H1 (cell line): Measurements from ENCODE around the gene DEXI. TPM values are rescaled to one million over a fixed set of nuclear protein-coding genes. Genes with fewer than 3 reads are reported as not detected.

Experiments used
- CTCF ChIA-PET: fragments of 300-600 bp; sonication (Branson Sonifier 250); formaldehyde crosslinking; loops from one replicate; lab custom pipeline; 2021; ENCODE audit not compliant: partially characterized antibody; lab: Charles Lee
- POLR2A ChIA-PET: fragments of 300-600 bp; sonication (Branson Sonifier 250); formaldehyde crosslinking; loops from one replicate; lab custom pipeline; 2021; ENCODE audit warnings: inconsistent platforms; ENCODE audit not compliant: partially characterized antibody; lab: Charles Lee
- DNase-seq, 2 experiments: peaks; one replicate each; pipeline versions ENCODE4 v3.0.0 to v3.0.0-alpha.2; 2010 to 2022; ENCODE audit warnings: low spot score in 2 of 2, low read depth in 1 of 2, mixed read lengths in 1 of 2
- FAIRE-seq: peaks from 2 replicates; lab custom pipeline; 2011; peaks lifted over from hg19 to GRCh38; lab: Jason Lieb, UNC
- H2AFZ ChIP-seq: 2 replicates; pipeline ENCODE4 v1.8.1; 2012; ENCODE audit warnings: low read length, inconsistent platforms
- H2AK5ac ChIP-seq: 2 replicates; pipeline ENCODE4 v1.6.1; 2013; ENCODE audit warnings: low read depth, low read length
- H2BK120ac ChIP-seq: replicated peaks from 2 replicates; pipeline ENCODE3; 2013; ENCODE audit warnings: low read depth, low read length, inconsistent platforms
- H2BK12ac ChIP-seq: 2 replicates; pipeline ENCODE4 v1.6.1; 2013; ENCODE audit warnings: low read depth, low read length
- H2BK15ac ChIP-seq: 2 replicates; pipeline ENCODE4 v1.6.1; 2013; ENCODE audit warnings: low read length
- H2BK20ac ChIP-seq: 2 replicates; pipeline ENCODE4 v1.6.1; 2013; ENCODE audit warnings: low read length
- H2BK5ac ChIP-seq: 2 replicates; pipeline ENCODE4 v1.6.1; 2013; ENCODE audit warnings: low read depth, low read length
- H3K14ac ChIP-seq: 2 replicates; pipeline ENCODE4 v1.6.1; 2013; ENCODE audit warnings: inconsistent platforms; ENCODE audit not compliant: insufficient read length
- H3K18ac ChIP-seq: 2 replicates; pipeline ENCODE4 v1.6.1; 2013; ENCODE audit warnings: low read length; ENCODE audit errors: extremely low read depth
- H3K23ac ChIP-seq: 2 replicates; pipeline ENCODE4 v1.6.1; 2013; ENCODE audit warnings: inconsistent platforms; ENCODE audit not compliant: insufficient read length
- H3K23me2 ChIP-seq: 2 replicates; pipeline ENCODE4 v1.6.1; 2013; ENCODE audit warnings: low read depth, low read length
- H3K27ac ChIP-seq: 2 replicates; pipeline ENCODE4 v1.6.1; 2011; ENCODE audit warnings: low read depth, low read length, inconsistent platforms
- H3K27me3 ChIP-seq, 4 experiments: replicated peaks in 1 of 4; 1 replicate in 1 of 4; 2 replicates in 3 of 4; pipeline versions ENCODE4 v1.6.1 to v1.8.1; 2011 to 2013; ENCODE audit warnings: low read length in 3 of 4, mild to moderate bottlenecking in 3 of 4, inconsistent platforms in 2 of 4, mixed read lengths in 2 of 4, moderate library complexity in 1 of 4; ENCODE audit not compliant: control insufficient read depth in 3 of 4, insufficient read depth in 3 of 4; ENCODE audit errors: extremely low read depth in 1 of 4
- H3K36me3 ChIP-seq, 4 experiments: 2 replicates each; pipeline versions ENCODE4 v1.6.1 to v1.8.1; 2011 to 2013; ENCODE audit warnings: mild to moderate bottlenecking in 4 of 4, low read length in 3 of 4, moderate library complexity in 2 of 4, control low read depth in 1 of 4, inconsistent platforms in 1 of 4; ENCODE audit not compliant: insufficient read depth in 4 of 4, control insufficient read depth in 2 of 4
- H3K4ac ChIP-seq: replicated peaks from 2 replicates; pipeline ENCODE3; 2013; ENCODE audit warnings: low read length, low read depth, mixed read lengths, inconsistent platforms; ENCODE audit not compliant: insufficient read length
- H3K4me1 ChIP-seq, 4 experiments: replicated peaks in 1 of 4; 1 replicate in 1 of 4; 2 replicates in 3 of 4; pipeline versions ENCODE4 v1.6.1 to v1.8.1; 2011 to 2013; ENCODE audit warnings: low read length in 3 of 4, inconsistent platforms in 2 of 4, mixed read lengths in 1 of 4; ENCODE audit not compliant: insufficient read depth in 4 of 4, control insufficient read depth in 3 of 4
- H3K4me2 ChIP-seq, 2 experiments: 2 replicates each; pipeline versions ENCODE4 v1.6.1 to v1.8.1; 2011 to 2013; ENCODE audit warnings: low read depth in 2 of 2, low read length in 2 of 2, control low read depth in 1 of 2, inconsistent platforms in 1 of 2, mild to moderate bottlenecking in 1 of 2; ENCODE audit not compliant: insufficient read depth in 1 of 2
- H3K4me3 ChIP-seq, 4 experiments: fragments of 200-600, 300-600 bp in 1 of 4; sonication (generic), shearing (Covaris generic), sonication (Bioruptor Twin) in 1 of 4; 2 replicates each; pipeline versions ENCODE4 v1.5.1 to v1.8.1; 2011 to 2016; ENCODE audit warnings: low read length in 4 of 4, low read depth in 3 of 4, control low read depth in 2 of 4, inconsistent platforms in 2 of 4, mild to moderate bottlenecking in 2 of 4, mixed read lengths in 1 of 4, moderate library complexity in 1 of 4; ENCODE audit not compliant: insufficient read depth in 2 of 4; ENCODE audit errors: extremely low read depth in 1 of 4
- H3K56ac ChIP-seq: replicated peaks from 2 replicates; pipeline ENCODE3; 2013; ENCODE audit warnings: low read depth, mild to moderate bottlenecking, mixed read lengths, low read length, inconsistent platforms; ENCODE audit not compliant: insufficient read length
- H3K79me1 ChIP-seq: 2 replicates; pipeline ENCODE4 v1.6.1; 2013; ENCODE audit warnings: low read depth, low read length, control low read depth
- H3K79me2 ChIP-seq, 2 experiments: 2 replicates each; pipeline versions ENCODE4 v1.6.1 to v1.8.1; 2012 to 2013; ENCODE audit warnings: low read length in 2 of 2, mild to moderate bottlenecking in 2 of 2, inconsistent platforms in 1 of 2; ENCODE audit not compliant: insufficient read depth in 2 of 2, control insufficient read depth in 1 of 2
- H3K9ac ChIP-seq, 4 experiments: replicated peaks in 1 of 4; 1 replicate in 1 of 4; 2 replicates in 3 of 4; pipeline versions ENCODE4 v1.6.1 to v1.8.1; 2011 to 2013; ENCODE audit warnings: low read depth in 3 of 4, low read length in 3 of 4, control low read depth in 2 of 4, mild to moderate bottlenecking in 2 of 4, moderate library complexity in 2 of 4, inconsistent platforms in 1 of 4; ENCODE audit errors: extremely low read depth in 1 of 4
- H3K9me3 ChIP-seq, 2 experiments: 2 replicates each; pipeline versions ENCODE4 v1.6.1 to v1.8.1; 2012 to 2013; ENCODE audit warnings: mild to moderate bottlenecking in 2 of 2, moderate library complexity in 2 of 2, control low read depth in 1 of 2, inconsistent platforms in 1 of 2, low read depth in 1 of 2, low read length in 1 of 2, mixed read lengths in 1 of 2; ENCODE audit not compliant: insufficient read depth in 2 of 2
- H4K20me1 ChIP-seq, 2 experiments: replicated peaks in 1 of 2; 2 replicates each; pipeline versions ENCODE3 to v1.8.1; 2011 to 2013; ENCODE audit warnings: inconsistent platforms in 2 of 2, low read length in 2 of 2, mild to moderate bottlenecking in 1 of 2; ENCODE audit not compliant: insufficient read depth in 2 of 2, control insufficient read depth in 1 of 2
- H4K5ac ChIP-seq: 2 replicates; pipeline ENCODE4 v1.6.1; 2013; ENCODE audit warnings: low read length, low read depth, mixed read lengths, inconsistent platforms; ENCODE audit not compliant: insufficient read length
- H4K8ac ChIP-seq: 2 replicates; pipeline ENCODE4 v1.8.0; 2013; ENCODE audit warnings: mild to moderate bottlenecking, moderate library complexity, low read length, inconsistent platforms; ENCODE audit not compliant: insufficient read depth; ENCODE audit errors: extremely low read depth
- H4K91ac ChIP-seq: replicated peaks from 2 replicates; pipeline ENCODE3; 2013; ENCODE audit warnings: low read length, mixed read lengths, inconsistent platforms; ENCODE audit not compliant: insufficient read length
- EP300 ChIP-seq, 2 experiments: IDR thresholded peaks; 1 replicate in 1 of 2; 2 replicates in 1 of 2; pipeline ENCODE4 v1.6.1; 2011 to 2012; ENCODE audit warnings: low read depth in 2 of 2, low read length in 2 of 2, mild to moderate bottlenecking in 2 of 2, borderline replicate concordance in 1 of 2, inconsistent platforms in 1 of 2, moderate library complexity in 1 of 2
- MAFK ChIP-seq: IDR thresholded peaks from 2 replicates; pipeline ENCODE4 v1.6.1; 2012; ENCODE audit warnings: low read depth, mild to moderate bottlenecking, improper control_type of control experiment, low read length
- NRF1 ChIP-seq: IDR thresholded peaks from 2 replicates; pipeline ENCODE4 v1.6.1; 2011; ENCODE audit warnings: mild to moderate bottlenecking, low read depth, low read length, improper control_type of control experiment
- POU5F1 ChIP-seq: IDR thresholded peaks from 2 replicates; pipeline ENCODE4 v1.6.1; 2011; ENCODE audit warnings: low read depth, mild to moderate bottlenecking, low read length, moderate library complexity
- RAD21 ChIP-seq, 2 experiments: IDR thresholded peaks in 1 of 2; conservative IDR thresholded peaks in 1 of 2; 2 replicates each; pipeline ENCODE4 v1.6.1; 2011; ENCODE audit warnings: low read depth in 2 of 2, low read length in 2 of 2, improper control_type of control experiment in 1 of 2, inconsistent platforms in 1 of 2, mild to moderate bottlenecking in 1 of 2, moderate library complexity in 1 of 2
- RFX5 ChIP-seq: IDR thresholded peaks from 2 replicates; pipeline ENCODE4 v1.6.1; 2011; ENCODE audit warnings: low read depth, low read length, improper control_type of control experiment, borderline replicate concordance
- SP1 ChIP-seq: IDR thresholded peaks from 2 replicates; pipeline ENCODE4 v1.6.1; 2011; ENCODE audit warnings: low read depth, low read length
- SP4 ChIP-seq: IDR thresholded peaks from 2 replicates; pipeline ENCODE4 v1.6.1; 2012; ENCODE audit warnings: low read length, inconsistent platforms
- TAF1 ChIP-seq: IDR thresholded peaks from 2 replicates; pipeline ENCODE4 v1.6.1; 2011; ENCODE audit warnings: mild to moderate bottlenecking, low read depth, low read length
- WGBS, 2 experiments: shearing (Covaris generic) in 1 of 2; methylation state at CpG; one replicate each; pipeline versions ENCODE4 v1.1.6 to v1.1.7; 2013 to 2015; ENCODE audit warnings: low lambda C conversion rate in 2 of 2, mixed read lengths in 2 of 2, inconsistent platforms in 1 of 2, low coverage in 1 of 2, missing lambda C conversion rate in 1 of 2; ENCODE audit not compliant: insufficient replicate concordance in 2 of 2, insufficient coverage in 1 of 2, insufficient read length in 1 of 2; ENCODE audit errors: extremely low coverage in 1 of 2, missing lambda C conversion rate in 1 of 2; 5-methylcytosine and 5-hydroxymethylcytosine counted together
- polyA plus RNA-seq, 7 experiments: library from polyadenylated mRNA; depleted of rRNA in 3 of 7; stranded (reverse) in 5 of 7; unstranded in 2 of 7; fragments of >200 nt in 5 of 7; fragments of 200-250 nt in 2 of 7; gene quantifications; 1 replicate in 5 of 7; 2 replicates in 1 of 7; 4 replicates in 1 of 7; pipeline versions ENCODE4 v1.2.1 to v1.2.3, GENCODE V29; 2011 to 2013; ENCODE audit warnings: missing spikeins in 2 of 7, mixed read lengths in 2 of 7
- total RNA-seq: library from RNA; stranded (reverse); fragmentation: NEBNext Ultra II Directional; extraction: Animal tissue kit (Norgen Biotek cat#: 25700); gene quantifications from 2 replicates; pipeline ENCODE4 v1.2.1, GENCODE V29; 2021
- TF ChIP-seq, protein P1 (sequence below): IDR thresholded peaks from 2 replicates; pipeline ENCODE4 v1.6.1; 2011; ENCODE audit warnings: low read length, improper control_type of control experiment

Gene DEXI
- total and polyA plus RNA-seq, 2 of the 8 experiments (the other 6 are each of a cell fraction or from before 2014, with no cell fraction given), result 39.5 to 47.3 TPM

DNA sequence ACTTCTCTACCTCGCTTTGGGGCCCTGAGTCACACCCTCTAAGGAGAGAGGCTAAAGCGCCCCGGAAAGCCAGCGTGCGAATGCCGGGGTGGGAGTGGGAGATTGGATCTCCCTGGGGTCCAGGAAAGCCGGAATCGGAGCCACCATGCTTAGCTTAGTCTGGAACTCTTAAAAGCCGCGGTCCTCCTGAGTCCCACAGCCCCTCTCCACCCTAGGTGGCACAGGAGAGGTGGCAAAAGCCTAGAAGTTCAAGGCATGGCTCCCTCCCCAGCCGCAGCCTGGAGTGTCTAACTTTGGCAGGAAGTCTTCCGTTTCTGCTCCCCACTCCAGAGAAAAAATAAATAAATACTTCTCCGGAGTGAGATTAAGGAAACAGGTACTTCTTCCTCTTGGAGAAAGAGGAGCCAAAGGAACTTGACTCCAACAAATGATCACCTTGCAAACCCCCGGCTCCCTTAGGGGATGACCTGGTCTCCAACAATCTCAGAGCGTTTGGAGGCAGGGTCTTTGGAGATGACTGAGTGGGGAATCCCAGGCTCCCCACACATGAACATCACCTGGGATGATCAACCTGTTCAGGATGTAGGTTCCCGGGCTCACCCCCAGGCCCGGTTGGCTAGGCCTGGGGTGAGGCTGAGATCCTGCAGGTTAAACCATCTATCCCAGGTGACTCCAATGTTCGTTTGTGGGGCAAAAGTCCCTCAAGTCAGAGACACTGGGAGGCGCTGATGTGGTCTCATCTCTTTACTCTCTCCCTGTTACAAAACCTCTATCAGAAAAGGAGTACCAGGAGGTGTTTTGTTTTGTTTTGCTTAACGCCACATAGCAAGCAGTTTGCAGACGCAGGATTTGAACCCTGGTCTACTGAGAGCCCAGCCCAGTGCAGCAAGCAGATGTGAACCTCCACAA is 62.3 kb downstream of the DEXI start:
- Histone ChIP-seq H3K23ac (no peak overlapping the region), H3K9me3 (no peaks in the 10 kb centered on the region), H3K27me3 (peaks cover 4 to 33% (median 28%) of the 10 kb centered on the region in 4 experiments), H4K20me1 (no peaks in the 10 kb centered on the region), H3K4me3 (peak overlapping the region in 1 of 4 experiments; percentile 56; a peak in 3 of 8 replicates), H3K79me1 (no peaks in the 10 kb centered on the region), H3K14ac (no peak overlapping the region), H2AK5ac (no peak overlapping the region), H3K4ac (no peak overlapping the region), H2BK12ac (no peak overlapping the region), H4K8ac (no peak overlapping the region), H4K91ac (no peak overlapping the region), H3K4me2 (peak overlapping the region; percentile 65 to 78), H2AFZ (no peak overlapping the region), H3K23me2 (0 out of 2 replicates have a peak, but pooled peaks cover 2% of the 10 kb centered on the region), H3K56ac (no peak overlapping the region), H3K4me1 (peaks cover 0 to 9% (median 2%) of the 10 kb centered on the region in 4 experiments; a peak in 3 of 7 replicates), H3K18ac (no peak overlapping the region), H4K5ac (no peak overlapping the region), H2BK120ac (no peak overlapping the region), H3K36me3 (no peaks in the 10 kb centered on the region), H3K79me2 (no peaks in the 10 kb centered on the region), H2BK15ac (no peak overlapping the region), H3K27ac (no peak overlapping the region), H3K9ac (no peak overlapping the region), H2BK20ac (no peak overlapping the region), H2BK5ac (no peak overlapping the region)
- 80% methylated on average over 21 of the region's 21 CpGs; no CpG with 5 or more reads in 1 of the 2 experiments for WGBS, 2 experiments
- POLR2A ChIA-PET, result interaction anchor here (1.2 kb wide), 1 partner anchor 40 kb away, joined by 3 read pairs; no protein-coding TSS in a partner anchor
- FAIRE-seq (no peak), DNase-seq (no peak)
- CTCF ChIA-PET, result interaction anchor here (0.6 to 4.2 kb wide), 8 partner anchors 9 to 646 kb away, joined by 3 to 29 read pairs (median 4); no protein-coding TSS in a partner anchor
- TF ChIP-seq TAF1 (no peak), SP4 (no peak), SP1 (no peak), POU5F1 (no peak), EP300 (IDR thresholded peaks at IDR 0.05; ENCODE audit: borderline replicate concordance in 1 of 2, low read depth in 2 of 2, low read length in 2 of 2) (no peak), RAD21 (IDR thresholded peaks at IDR 0.05 in 1 of 2, conservative IDR thresholded peaks at IDR 0.05 in 1 of 2; ENCODE audit: low read depth in 2 of 2, low read length in 2 of 2) (no peak), RFX5 (no peak), MAFK (no peak), NRF1 (no peak)
- TF ChIP-seq, protein P1, sequence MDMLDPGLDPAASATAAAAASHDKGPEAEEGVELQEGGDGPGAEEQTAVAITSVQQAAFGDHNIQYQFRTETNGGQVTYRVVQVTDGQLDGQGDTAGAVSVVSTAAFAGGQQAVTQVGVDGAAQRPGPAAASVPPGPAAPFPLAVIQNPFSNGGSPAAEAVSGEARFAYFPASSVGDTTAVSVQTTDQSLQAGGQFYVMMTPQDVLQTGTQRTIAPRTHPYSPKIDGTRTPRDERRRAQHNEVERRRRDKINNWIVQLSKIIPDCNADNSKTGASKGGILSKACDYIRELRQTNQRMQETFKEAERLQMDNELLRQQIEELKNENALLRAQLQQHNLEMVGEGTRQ, result no peak
